Cardiac ventricle fibroblast (primary cell): ENCODE data around the gene CRELD2. TPM values are rescaled to one million over a fixed set of nuclear protein-coding genes. Genes with fewer than 3 reads are reported as not detected.

Experiments
- total RNA-seq: library from RNA; depleted of rRNA; stranded (reverse); fragments of >200 nt; gene quantifications from 2 replicates; pipeline ENCODE4 v1.2.3, GENCODE V29; 2015

CRELD2 gene
- total RNA-seq, result 55.3 and 57.2 TPM in 2 replicates

GRCh38 chr22:49917974-49918910 is at the start of gene CRELD2, which contains the start of gene ALG12:
TSS of gene CRELD2 (plus strand) at chr22:49918634. CDS start at chr22:49918770, 136 bp downstream.
TSS of gene ALG12 (minus strand) at chr22:49918438. CDS start at chr22:49913765, 4,673 bp downstream.

GRCh38 chr22:49960159-49961004 is 41.9 kb downstream of the CRELD2 start, which contains the start of gene PIM3:
TSS of gene PIM3 (plus strand) at chr22:49960772. CDS start at chr22:49960948, 176 bp downstream.

Other genes starting within 250 kb of the CRELD2 start
- 20.8 and 26.5 TPM in 2 replicates for gene BRD1, start 90.8 kb upstream of the CRELD2 start, total RNA-seq
- gene ZBED4, start 64.8 kb upstream of the CRELD2 start, total RNA-seq, result 7.1 and 9.0 TPM in 2 replicates
- 14.9 and 20.5 TPM in 2 replicates for gene ALG12, start 196 bp upstream of the CRELD2 start, total RNA-seq
- gene PIM3, start 42.1 kb downstream of the CRELD2 start, total RNA-seq, result 24.8 and 26.5 TPM in 2 replicates
- gene IL17REL, start 94.1 kb downstream of the CRELD2 start, total RNA-seq, result not detected in 2 replicates
- not detected in 2 replicates for gene TTLL8, start 139.7 kb downstream of the CRELD2 start, total RNA-seq
- 0.54 and 0.87 TPM in 2 replicates for gene MLC1, start 166.8 kb downstream of the CRELD2 start, total RNA-seq
- 0.39 and 0.56 TPM in 2 replicates for gene MOV10L1, start 171.4 kb downstream of the CRELD2 start, total RNA-seq